ENCODE measurements around the gene TRAPPC3.

The TRAPPC3 gene

DNA sequence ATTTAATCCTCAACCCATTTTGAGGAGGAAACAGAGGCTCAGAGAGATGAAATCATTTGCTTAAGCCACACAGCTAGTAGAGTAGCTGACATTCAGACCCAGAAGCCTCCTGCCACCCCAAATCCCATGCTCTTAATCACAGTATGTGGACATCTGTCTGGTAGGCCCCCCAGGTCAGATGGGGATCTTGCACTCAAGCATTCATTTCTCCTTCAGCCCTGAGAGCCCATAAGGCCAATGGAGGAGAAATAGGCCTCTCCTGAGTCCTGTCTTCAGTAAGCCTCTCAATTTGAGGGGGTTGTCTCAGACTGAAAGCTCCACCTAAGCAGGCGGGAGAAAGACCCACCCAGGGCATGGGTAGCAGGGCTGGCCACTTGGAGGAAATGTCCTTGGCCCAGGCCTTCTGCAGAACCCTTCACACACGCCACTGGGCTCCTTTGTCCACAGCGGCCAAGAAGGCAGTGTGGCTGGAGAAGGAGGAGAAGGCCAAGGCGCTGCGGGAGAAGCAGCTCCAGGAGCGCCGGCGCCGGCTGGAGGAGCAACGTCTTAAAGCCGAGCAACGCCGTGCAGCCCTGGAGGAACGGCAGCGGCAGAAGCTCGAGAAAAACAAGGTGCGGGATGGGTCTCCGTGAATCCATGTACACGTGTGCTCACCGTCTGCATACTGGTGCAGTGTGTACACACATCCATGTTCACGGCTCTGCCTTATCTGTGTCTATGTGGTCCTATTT is 22.9 kb upstream of the TRAPPC3 start:
- DNase-seq (ENCODE audit: insufficient read length, low spot score), result no peak
- FAIRE-seq, result no peak
- TF ChIP-seq, protein P1, sequence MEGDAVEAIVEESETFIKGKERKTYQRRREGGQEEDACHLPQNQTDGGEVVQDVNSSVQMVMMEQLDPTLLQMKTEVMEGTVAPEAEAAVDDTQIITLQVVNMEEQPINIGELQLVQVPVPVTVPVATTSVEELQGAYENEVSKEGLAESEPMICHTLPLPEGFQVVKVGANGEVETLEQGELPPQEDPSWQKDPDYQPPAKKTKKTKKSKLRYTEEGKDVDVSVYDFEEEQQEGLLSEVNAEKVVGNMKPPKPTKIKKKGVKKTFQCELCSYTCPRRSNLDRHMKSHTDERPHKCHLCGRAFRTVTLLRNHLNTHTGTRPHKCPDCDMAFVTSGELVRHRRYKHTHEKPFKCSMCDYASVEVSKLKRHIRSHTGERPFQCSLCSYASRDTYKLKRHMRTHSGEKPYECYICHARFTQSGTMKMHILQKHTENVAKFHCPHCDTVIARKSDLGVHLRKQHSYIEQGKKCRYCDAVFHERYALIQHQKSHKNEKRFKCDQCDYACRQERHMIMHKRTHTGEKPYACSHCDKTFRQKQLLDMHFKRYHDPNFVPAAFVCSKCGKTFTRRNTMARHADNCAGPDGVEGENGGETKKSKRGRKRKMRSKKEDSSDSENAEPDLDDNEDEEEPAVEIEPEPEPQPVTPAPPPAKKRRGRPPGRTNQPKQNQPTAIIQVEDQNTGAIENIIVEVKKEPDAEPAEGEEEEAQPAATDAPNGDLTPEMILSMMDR (IDR thresholded peaks at IDR 0.05; ENCODE audit: insufficient read depth, missing control alignments), result no peak

DNA sequence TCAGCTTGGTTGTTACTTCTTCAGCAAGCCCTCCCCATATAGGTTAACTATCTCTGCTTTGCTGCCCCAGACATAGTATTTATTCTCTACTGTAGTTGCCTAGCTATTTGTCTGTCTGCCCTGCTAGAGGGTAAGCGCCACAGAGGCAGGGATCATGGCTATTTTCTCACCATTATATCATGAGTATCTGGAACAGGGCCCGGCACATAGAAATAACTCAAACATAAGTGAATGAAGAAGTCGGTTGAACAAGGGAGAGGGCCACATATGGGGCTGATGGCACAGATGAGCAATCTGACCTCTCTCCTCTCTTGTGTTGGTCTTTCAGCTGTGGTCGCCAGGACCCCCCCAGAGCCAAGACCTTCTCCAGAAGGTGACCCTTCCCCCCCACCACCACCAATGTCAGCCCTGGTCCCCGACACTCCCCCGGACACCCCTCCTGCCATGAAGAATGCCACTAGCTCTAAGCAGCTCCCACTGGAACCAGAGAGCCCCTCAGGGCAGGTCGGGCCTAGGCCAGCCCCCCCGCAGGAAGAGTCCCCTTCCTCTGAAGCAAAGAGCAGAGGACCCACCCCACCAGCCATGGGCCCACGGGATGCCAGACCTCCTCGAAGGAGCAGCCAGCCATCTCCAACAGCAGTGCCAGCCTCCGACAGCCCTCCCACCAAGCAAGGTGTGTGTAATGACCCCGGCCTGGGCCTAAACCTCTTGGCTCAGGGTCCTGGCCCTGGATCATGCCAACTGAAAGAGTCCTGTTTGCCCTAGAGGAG is 21.5 kb upstream of the TRAPPC3 start:
- FAIRE-seq, result no peak
- TF ChIP-seq, protein P1 (IDR thresholded peaks at IDR 0.05; ENCODE audit: insufficient read depth, missing control alignments), result no peak
- DNase-seq (ENCODE audit: insufficient read length, low spot score), result no peak

DNA sequence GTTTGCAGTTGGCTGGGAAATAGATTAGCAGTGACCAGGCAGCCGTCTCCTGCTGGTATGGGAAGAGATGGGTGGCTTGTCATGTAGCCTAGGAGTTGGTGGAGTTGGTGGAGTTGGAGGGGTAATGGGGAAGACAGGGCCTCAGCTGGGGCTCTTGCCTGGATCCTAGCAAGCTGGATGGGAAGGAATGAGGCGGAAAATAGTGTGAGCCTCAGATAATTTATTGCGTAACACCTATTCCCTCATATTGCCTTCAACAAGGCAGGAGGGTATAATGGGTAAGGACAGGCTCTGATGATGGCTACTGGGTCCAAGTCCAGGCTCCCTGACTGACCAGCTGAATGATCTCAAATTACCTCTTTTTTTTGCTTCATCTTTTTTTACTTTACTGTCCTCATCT is 19.2 kb upstream of the TRAPPC3 start:
- FAIRE-seq (no peak), DNase-seq (ENCODE audit: insufficient read length, low spot score) (no peak)
- TF ChIP-seq, protein P1 (IDR thresholded peaks at IDR 0.05; ENCODE audit: insufficient read depth, missing control alignments), result no peak

DNA sequence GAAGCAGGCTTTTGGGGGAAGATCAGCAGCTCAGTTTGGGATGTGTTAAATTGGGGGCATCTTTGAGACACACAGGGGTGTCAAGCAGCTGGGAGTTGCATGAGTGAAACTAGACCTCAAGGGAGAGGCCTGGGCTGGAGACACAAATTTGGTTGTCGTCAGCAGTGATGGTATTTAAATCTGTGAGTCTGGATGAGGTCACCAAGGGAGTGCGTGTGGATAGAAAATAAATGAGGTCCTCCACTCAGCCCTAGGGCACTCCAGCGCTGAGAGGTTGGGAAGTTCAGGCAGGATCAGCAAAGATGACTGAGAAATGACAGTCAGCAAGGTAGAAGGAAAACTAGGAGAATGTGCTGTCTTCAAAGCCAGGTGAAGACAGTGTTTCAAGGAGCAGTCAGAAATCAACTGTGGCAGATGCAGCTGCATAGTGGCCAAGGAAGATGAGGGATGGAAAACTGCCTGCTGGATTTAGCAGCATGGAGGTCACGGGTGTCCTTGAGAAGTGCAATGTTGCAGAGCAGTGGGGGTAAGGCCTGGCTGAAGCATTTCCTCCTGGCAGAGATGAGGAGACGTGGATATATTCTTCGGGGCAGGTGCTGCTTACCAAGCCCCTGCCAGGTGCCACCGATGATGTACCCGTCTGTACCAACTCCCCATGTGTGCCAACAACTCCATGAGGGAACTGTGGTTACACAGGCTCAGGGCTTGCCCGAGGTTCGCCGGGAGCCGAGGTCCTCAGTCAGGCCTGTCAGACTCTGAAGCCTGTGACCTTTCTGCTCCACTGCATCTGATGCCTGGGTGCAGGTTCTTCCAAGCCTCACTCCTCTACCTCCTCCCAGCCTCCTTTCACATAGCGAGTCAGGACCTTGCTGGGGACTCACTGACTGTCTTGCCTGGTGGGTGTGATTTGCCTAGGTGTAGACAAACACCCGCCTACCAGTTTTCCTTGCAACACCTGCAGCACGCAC is 17.9 kb upstream of the TRAPPC3 start:
- FAIRE-seq (no peak), DNase-seq (ENCODE audit: insufficient read length, low spot score) (no peak)
- TF ChIP-seq, protein P1 (IDR thresholded peaks at IDR 0.05; ENCODE audit: insufficient read depth, missing control alignments), result no peak

DNA sequence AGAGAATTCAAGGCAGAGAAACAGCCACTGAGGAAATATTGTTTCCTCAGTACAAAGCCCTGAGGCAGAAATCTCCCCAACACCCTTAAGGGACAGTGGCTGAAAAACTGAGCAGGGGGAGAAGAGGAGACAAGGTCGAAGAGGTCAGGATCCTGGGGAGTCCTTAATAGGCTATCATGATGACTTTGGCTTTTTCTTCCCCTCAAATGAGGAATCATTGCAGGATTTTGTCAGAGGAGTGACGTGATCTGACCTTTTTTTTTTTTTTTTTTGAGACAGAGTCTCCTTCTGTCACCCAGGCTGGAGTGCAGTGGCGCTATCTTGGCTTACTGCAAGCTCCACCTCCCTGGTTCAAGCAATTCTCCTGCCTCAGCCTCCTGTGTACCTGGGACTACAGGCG is 16.9 kb upstream of the TRAPPC3 start:
- TF ChIP-seq, protein P1 (IDR thresholded peaks at IDR 0.05; ENCODE audit: insufficient read depth, missing control alignments), result no peak
- FAIRE-seq, result no peak
- DNase-seq (ENCODE audit: insufficient read length, low spot score), result no peak

DNA sequence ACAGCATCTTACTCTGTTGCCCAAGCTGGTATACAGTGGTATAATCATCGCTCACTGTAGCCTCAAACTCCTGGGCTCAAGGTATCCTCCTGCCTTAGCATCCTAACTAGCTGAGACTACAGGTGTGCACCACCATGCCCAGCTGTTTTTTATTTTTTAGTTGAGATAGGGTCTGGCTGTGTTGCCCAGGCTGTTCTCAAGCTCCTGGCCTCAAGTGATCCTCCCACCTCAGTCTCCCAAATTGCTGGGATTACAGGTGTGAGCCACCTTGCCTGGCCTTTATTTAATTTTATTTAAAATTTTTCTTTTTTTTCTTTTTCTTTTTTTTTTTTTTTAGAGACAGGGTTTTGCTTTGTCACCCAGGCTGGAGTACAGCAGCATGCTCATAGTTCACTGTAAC is 15.9 kb upstream of the TRAPPC3 start:
- DNase-seq (ENCODE audit: insufficient read length, low spot score) (no peak), FAIRE-seq (no peak)
- TF ChIP-seq, protein P1 (IDR thresholded peaks at IDR 0.05; ENCODE audit: insufficient read depth, missing control alignments), result no peak
